Activated T-helper 9 cell treated with anti-CD3 and anti-CD28 coated beads, Interleukin-2, amount 50 U/mL, for 16 hours (primary cell): ENCODE measurements around the gene SLC6A1.

Source experiments
- DNase-seq: peaks from one replicate; pipeline ENCODE4 v3.0.0-alpha.2; 2020; ENCODE audit warnings: low read depth

SLC6A1 gene

DNA sequence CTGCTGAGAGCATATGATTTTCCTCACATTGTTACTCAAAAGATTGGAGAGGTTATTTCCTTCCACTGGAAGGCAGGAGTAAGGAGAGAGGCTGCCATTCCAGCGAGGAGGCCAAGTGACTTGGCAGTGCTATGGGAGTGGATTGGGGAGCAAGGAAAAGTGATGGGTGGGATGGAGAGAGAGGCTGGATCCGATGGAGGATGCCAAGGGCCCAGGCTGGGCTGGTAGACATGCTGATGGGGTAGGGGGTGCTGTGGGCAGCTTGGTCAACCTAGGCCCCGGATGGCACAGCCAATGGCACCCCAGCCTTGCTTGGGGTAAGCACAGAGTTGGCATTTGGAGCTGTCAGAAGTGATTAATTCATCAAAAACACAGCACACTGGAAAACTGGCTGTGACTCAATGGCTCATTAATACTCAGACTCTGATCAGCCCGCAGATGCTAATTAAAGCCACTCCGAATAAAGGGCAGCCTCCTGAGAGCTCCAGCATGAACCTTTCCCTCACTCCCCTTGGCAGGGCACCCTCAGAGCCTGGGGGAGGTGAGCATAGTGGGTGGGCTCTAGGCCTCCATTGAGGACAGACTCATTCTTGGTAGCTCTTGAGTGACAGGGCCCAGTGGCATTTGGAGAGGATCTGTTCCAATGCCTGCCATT, 22.1 kb upstream of the SLC6A1 start:
- DNase-seq, result no peak

DNA sequence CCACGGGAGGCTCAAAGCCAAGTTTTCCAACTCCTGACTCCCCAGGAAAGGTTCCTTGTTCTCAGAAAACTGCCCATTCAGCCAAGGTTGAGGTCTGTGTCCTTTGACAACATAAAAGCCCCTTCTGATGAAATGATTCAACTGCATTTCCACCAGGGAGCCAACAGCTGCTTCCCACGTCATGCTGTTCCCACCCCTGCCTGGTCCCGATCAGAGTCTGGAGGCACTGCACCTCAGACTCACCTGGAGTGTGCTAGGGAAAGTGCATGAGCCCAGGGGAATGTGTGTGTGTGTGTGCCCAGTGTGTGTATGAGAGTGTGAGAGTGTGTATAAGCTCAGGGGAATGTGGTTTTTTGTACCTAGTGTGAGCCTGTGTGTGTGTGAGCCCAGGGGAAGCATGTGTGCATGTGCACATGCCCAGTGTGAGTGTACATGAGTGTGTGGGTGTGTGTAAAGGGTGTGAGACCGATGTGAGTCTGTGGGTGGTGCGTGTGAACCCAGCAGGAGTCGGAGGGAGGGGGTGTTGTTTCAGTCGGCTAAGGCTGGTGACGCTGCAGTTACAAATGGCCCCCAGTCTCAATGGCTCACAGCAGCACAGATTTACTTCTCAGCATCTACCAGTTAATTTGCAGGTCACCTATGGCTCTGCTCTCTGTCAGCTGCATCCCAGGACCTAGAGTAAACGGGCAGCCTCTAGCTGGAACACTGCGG, 20.3 kb upstream of the SLC6A1 start:
- DNase-seq, result no peak

- no peak for DNase-seq
These were observed 19.4 kb upstream of the SLC6A1 start for GRCh38 chr3:10973046-10973595.

GRCh38 chr3:10974131-10974530, 18.4 kb upstream of the SLC6A1 start:
- no peak for DNase-seq

GRCh38 chr3:10974746-10975375, 17.7 kb upstream of the SLC6A1 start:
- no peak for DNase-seq

GRCh38 chr3:10975695-10976234, 16.8 kb upstream of the SLC6A1 start:
- no peak for DNase-seq

- no peak for DNase-seq
These were observed 15.8 kb upstream of the SLC6A1 start for GRCh38 chr3:10976770-10977169.

DNA sequence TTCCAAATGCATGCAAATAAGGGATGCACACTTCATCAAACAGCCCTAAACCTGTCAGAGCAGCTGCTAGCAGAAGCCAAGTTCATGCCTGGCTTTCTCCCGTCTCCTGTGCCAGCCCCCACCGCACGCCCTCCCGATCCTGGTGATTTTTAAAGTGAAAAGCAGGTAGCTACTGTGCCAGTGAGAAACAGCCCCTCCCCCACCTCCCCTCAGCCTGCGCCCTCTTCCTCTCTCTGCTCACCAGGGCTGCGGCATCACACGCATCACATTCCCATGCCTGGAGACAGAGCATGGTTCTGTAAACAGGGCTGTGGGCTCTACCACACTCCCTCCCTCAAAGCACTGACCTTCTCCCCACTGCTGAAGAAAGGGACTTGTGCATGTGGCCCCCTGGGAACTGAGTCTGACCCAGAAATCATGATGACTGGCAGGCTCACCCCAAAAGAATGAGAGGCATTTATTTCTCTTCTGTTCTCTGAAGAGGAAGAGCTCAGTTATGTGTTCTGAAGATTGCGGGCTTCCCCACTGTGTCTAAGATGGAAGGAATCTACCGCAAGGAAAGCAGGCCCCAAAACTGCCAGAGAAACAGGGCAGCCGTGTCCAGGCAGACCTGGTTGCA, 14.5 kb upstream of the SLC6A1 start:
- DNase-seq, result no peak

- no peak for DNase-seq
These were observed 13.6 kb upstream of the SLC6A1 start for GRCh38 chr3:10978956-10979355.

DNA sequence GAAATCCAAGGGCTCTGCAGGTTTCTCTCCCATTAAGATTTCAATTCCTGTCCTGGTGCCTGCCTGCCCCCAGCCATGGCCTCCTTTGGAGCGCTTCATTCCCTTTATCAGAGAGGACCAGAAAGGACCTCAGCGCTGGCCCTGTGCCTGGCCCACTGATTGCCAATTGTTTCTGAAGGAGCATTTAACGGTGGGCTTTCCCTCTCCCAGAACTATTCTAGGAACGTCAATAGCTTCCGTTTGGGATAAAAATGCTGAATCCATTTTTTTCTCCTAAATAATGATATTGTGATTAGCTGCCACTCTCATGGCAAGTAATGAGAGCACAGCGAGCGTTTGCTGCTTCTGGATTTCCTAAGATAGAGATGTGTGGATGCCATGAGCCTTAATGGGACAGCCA, 12.2 kb upstream of the SLC6A1 start:
- DNase-seq, result no peak

- DNase-seq, result no peak
These were observed 11.5 kb upstream of the SLC6A1 start for GRCh38 chr3:10981031-10981430.

GRCh38 chr3:10981961-10982360, 10.6 kb upstream of the SLC6A1 start:
- DNase-seq, result no peak

DNA sequence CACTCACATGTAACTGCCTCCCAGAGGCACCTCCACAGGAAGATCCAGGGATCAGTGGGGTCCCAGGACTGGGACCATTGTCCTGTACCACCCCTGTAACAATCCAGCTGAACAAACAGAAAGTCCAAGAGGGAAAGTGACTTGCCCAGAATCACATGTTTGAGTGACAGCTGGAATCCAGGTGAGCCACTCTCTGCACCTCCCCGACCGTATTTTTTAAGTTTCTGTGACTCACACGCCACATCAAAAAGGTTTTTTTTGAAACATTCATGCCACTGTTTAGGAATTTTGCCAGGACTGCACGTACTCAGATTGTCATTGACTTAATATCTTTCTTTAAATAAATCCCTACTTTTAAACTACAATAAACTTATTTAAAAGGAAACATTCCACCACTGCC, 9.8 kb upstream of the SLC6A1 start:
- DNase-seq, result no peak

DNA sequence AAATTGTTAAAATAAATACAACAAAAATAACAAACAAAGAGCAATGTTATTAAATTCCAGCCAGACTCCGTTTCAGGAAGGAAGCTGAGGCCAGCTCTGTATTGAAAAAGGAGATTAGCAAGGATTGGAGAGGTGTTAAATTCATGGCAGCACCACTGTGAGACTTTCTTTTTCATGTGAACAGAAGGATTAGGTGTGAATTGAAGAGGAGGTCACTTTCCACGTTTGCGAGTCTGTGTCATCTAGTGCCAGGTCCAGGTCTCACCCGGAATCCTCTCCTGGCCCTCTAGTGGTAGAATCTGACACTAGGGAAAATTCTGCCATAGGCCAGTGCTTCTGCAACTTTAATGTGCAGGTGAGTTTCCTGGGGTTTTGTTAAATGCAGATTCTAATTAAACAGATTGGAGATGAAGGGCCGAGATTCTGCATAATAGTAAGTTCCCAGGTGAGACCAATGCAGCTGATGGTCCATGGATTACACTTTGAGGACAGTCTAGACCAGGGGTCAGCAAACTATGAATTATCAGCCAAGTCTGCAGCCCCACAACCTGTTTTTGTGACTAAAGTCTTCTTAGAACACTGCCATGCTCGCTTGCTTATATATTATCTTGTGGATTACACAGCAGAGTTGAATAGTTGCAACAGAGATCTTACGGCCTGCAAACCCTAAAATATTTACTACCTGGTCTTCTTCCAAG, 9.2 kb upstream of the SLC6A1 start:
- no peak for DNase-seq

GRCh38 chr3:10984371-10984896, 8.1 kb upstream of the SLC6A1 start:
- no peak for DNase-seq

DNA sequence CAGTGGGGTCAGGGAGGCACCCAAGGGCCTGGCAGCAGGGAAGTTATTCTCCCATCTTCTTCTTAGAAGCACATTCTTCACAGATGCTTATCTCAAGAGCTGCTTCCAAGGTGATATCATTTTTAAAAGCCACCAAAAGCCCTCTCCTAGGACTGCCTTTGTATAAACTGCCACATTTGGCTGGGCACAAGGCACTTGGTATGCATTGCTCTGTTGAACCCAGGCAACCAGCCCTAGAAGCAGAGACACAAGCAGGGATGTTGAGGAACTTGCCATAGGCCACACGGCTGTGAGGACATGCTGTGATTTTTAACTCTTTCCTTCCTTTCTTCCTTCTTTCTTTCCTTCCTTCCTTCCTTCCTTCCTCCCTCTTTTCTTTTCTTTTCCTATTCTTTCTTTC, 7.4 kb upstream of the SLC6A1 start:
- DNase-seq, result no peak

- DNase-seq, result no peak
These were observed 6.0 kb upstream of the SLC6A1 start for GRCh38 chr3:10986592-10986991.

GRCh38 chr3:10988001-10988665, 4.4 kb upstream of the SLC6A1 start:
- DNase-seq, result no peak

DNA sequence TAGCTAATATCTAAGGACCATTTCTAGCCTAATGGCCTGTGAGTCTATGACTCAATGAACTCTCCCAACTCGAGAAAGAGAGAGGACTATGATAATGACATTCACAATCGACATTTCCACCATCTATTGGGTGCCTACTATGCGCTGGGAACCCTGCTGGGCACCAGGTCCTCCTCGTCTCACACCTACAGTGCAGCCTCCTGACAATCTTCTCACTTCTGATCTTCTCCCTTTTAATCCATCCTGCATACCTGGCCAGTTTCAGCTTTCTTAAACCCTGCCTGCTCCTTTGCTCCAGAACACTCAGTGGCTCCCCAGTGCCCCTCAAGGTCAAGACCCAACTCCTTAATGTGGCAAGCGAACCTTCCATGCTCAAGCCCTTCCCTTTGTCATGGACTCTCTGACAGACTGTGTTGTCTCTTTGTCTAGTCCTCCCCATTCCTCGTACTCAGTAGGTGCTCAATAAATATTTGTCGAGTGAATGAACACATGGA, 3.5 kb upstream of the SLC6A1 start:
- DNase-seq, result no peak

GRCh38 chr3:10992943-10993728, 588 bp downstream of the SLC6A1 start:
- DNase-seq, result no peak
